Activated naive CD8-positive, alpha-beta T cell treated with anti-CD3 and anti-CD28 coated beads for 36 hours (primary cell): ENCODE measurements around the gene ANKRD13D. TPM values are rescaled to one million over a fixed set of nuclear protein-coding genes. Genes with fewer than 3 reads are reported as not detected.
"Not testable (repeated sequence)": the region's sequence is repeated elsewhere in the genome, so short reads cannot be mapped to it uniquely, and the experiment has no call there.

Source experiments
- DNase-seq: peaks from one replicate; pipeline ENCODE4 v3.0.0; 2021
- H3K27ac Mint-ChIP-seq: one replicate; pipeline ENCODE4 v1.8.0; 2022; ENCODE audit warnings: mild to moderate bottlenecking, moderate library complexity, mixed read lengths
- H3K27me3 Mint-ChIP-seq: one replicate; pipeline ENCODE4 v1.8.0; 2022; ENCODE audit warnings: mild to moderate bottlenecking, mixed read lengths
- H3K36me3 Mint-ChIP-seq: one replicate; pipeline ENCODE4 v1.8.0; 2021; ENCODE audit warnings: mild to moderate bottlenecking, mixed read lengths
- H3K4me1 Mint-ChIP-seq: one replicate; pipeline ENCODE4 v1.8.0; 2021; ENCODE audit warnings: mixed read lengths
- H3K4me3 Mint-ChIP-seq: one replicate; pipeline ENCODE4 v1.8.0; 2022; ENCODE audit warnings: mild to moderate bottlenecking, moderate library complexity, mixed read lengths
- H3K9me3 Mint-ChIP-seq: one replicate; pipeline ENCODE4 v1.8.0; 2022; ENCODE audit warnings: mixed read lengths
- total RNA-seq, 2 experiments: library from RNA; stranded (reverse); gene quantifications; one replicate each; pipeline ENCODE4 v1.2.3, GENCODE V29; 2021

Gene ANKRD13D
- total RNA-seq, 2 experiments from 2014 or later, result 52.0 to 55.7 TPM

GRCh38 chr11:67309661-67310061, 20.6 kb downstream of the ANKRD13D start:
- Mint-ChIP-seq H3K27me3 (no peaks in the 10 kb centered on the region), H3K27ac (no peak overlapping the region), H3K4me1 (peaks cover 13% of the 10 kb centered on the region), H3K9me3 (no peaks in the 10 kb centered on the region), H3K36me3 (no peaks in the 10 kb centered on the region), H3K4me3 (no peak overlapping the region)
- DNase-seq, result no peak

DNA sequence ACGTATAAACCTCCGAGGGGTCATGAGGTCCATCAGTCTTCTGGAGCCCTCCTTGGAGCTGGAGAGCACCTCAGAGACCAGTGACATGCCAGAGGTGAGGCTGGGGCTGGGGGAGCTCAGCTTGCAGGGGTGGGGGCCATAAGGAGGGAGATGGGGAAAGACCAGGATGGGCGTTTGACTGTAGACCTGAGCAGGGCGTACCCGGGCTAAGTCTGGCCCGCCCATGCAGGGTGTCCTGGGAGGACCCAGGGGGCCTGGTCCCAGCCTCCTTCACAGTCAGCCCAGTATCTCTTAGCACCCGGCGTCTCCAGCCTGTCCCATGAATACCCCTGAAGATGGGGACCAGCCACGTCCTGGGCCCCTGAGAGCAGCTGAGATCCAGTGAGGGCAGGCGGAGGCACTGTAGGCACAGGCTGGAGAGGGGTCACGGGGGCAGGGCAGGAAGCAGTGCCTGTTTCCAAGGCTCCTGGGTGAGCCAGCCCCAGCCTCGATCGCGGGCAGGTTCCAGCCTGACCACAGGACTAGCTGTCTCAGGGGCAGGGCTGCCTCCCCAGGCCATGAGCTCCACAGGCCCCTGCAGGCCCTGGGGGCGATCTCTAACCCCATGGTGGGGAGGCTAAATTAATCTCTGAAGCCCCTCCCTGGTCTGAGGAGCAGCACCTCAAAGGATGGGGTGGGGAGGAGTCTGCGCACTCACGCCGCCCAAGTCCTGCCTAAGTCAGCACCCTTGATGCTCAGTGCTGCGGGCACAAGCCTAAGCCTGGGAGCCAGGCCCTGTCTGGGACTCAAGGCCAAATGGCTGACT, 21.3 kb downstream of the ANKRD13D start:
- H3K36me3 Mint-ChIP-seq, result no peaks in the 10 kb centered on the region
- no peaks in the 10 kb centered on the region for H3K9me3 Mint-ChIP-seq
- no peaks in the 10 kb centered on the region for H3K27me3 Mint-ChIP-seq
- no peak overlapping the region for H3K27ac Mint-ChIP-seq
- no peak for DNase-seq
- H3K4me3 Mint-ChIP-seq, result no peak overlapping the region
- H3K4me1 Mint-ChIP-seq, result peaks cover 13% of the 10 kb centered on the region

DNA sequence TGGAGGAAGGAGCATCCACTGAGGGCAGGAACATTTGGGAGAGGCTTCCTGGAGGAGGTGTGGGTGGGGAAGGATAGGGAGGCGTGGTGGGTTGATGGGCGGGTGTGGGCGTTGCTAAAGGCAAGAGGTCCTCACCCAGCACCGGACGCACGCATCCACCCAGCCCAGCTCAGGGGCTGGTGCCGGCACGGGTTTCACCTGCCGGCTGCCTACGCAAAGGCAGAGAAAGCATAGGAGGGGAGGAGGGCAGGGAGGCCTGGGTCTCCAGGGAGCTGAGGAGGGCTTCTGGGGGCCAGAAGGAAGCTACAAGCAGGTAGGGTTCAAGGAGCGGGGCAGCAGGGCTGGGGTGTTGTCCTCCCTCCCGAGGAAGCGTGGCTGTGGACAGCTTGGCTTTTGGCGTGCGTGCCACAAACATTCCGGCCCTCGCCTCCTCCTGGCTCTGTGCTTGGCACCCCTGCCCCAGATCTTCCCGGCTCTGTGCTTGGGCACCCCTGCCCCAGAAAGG, 22.0 kb downstream of the ANKRD13D start:
- H3K4me1 Mint-ChIP-seq, result peaks cover 15% of the 10 kb centered on the region
- no peaks in the 10 kb centered on the region for H3K27me3 Mint-ChIP-seq
- H3K36me3 Mint-ChIP-seq, result no peaks in the 10 kb centered on the region
- H3K9me3 Mint-ChIP-seq, result no peaks in the 10 kb centered on the region
- no peak for DNase-seq
- H3K4me3 Mint-ChIP-seq, result no peak overlapping the region
- no peak overlapping the region for H3K27ac Mint-ChIP-seq

DNA sequence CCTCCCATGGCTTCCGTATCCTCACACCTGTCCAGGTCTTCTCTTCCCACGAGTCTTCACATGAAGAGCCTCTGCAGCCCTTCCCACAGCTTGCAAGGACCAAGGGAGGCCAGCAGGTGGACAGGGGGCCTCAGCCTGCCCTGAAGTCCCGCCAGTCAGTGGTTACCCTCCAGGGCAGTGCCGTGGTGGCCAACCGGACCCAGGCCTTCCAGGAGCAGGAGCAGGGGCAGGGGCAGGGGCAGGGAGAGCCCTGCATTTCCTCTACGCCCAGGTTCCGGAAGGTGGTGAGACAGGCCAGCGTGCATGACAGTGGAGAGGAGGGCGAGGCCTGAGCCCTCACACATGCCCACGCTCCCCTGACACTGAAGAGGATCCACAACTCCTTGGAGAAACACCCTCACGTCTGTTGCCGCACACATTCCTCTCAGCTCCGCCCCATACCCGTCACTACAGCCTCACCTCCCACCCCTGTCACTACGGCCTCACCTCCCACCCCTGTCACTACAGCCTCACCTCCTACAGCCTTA, 22.5 kb downstream of the ANKRD13D start:
- Mint-ChIP-seq H3K27me3 (no peaks in the 10 kb centered on the region), H3K4me3 (no peak overlapping the region), H3K9me3 (no peaks in the 10 kb centered on the region), H3K4me1 (peaks cover 15% of the 10 kb centered on the region), H3K27ac (no peak overlapping the region), H3K36me3 (no peaks in the 10 kb centered on the region)
- no peak for DNase-seq

- Mint-ChIP-seq H3K27ac (peak overlapping the region; percentile 61), H3K4me1 (peaks cover 15% of the 10 kb centered on the region), H3K4me3 (no peak overlapping the region), H3K9me3 (no peaks in the 10 kb centered on the region), H3K36me3 (no peaks in the 10 kb centered on the region), H3K27me3 (no peaks in the 10 kb centered on the region)
- DNase-seq, result no peak
Measured at GRCh38 chr11:67312187-67313021, 23.3 kb downstream of the ANKRD13D start.

DNA sequence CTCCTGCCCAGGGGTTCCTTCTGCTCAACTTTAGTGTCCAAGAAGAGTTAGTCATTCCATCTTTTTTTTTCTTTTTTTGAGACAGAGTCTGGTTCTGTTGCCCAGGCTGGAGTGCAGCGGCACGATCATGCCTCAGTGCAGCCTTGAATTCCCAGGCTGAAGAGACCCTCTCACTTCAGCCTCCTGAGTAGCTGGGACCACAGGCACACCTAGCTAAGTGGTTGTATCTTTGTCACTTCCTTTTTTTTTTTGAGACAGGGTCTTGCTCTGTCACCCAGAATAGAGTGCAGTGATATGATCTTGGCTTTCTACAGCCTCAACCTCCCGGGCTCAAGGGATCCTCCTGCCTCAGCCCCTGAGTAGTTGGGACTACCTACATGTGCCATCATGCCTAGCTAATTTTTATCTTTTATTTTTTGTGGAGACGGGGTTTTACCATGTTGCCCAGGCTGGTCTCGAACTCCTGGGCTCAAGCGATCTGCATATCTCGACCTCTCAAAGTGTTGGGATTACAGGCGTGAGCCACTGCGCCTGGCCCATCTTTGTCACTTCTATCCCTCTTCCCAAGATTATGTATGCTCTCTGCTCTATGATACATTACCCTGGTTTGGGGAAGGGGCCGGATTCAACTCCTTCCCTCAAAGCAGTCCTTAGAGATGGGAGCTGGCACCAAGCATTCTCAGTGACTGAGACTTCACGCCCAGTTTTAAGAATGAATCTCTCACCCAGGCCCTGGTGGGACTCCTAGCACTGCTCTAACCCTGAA, 24.2 kb downstream of the ANKRD13D start:
- no peak for DNase-seq
- Mint-ChIP-seq H3K27me3 (no peaks in the 10 kb centered on the region), H3K4me1 (peaks cover 20% of the 10 kb centered on the region), H3K4me3 (no peak overlapping the region), H3K36me3 (no peaks in the 10 kb centered on the region), H3K27ac (peak overlapping the region; percentile 66), H3K9me3 (no peaks in the 10 kb centered on the region)

- H3K27me3 Mint-ChIP-seq, result peaks cover 6% of the 10 kb centered on the region
- no peak overlapping the region for H3K27ac Mint-ChIP-seq
- H3K36me3 Mint-ChIP-seq, result no peaks in the 10 kb centered on the region
- no peaks in the 10 kb centered on the region for H3K9me3 Mint-ChIP-seq
- no peak for DNase-seq
- H3K4me1 Mint-ChIP-seq, result peaks cover 28% of the 10 kb centered on the region
- H3K4me3 Mint-ChIP-seq, result no peak overlapping the region
Measured at GRCh38 chr11:67314218-67314617, 25.1 kb downstream of the ANKRD13D start.

GRCh38 chr11:67315325-67315909, 26.3 kb downstream of the ANKRD13D start:
- H3K27ac Mint-ChIP-seq, result no peak overlapping the region
- H3K4me3 Mint-ChIP-seq, result no peak overlapping the region
- H3K36me3 Mint-ChIP-seq, result no peaks in the 10 kb centered on the region
- H3K9me3 Mint-ChIP-seq, result no peaks in the 10 kb centered on the region
- H3K4me1 Mint-ChIP-seq, result peaks cover 31% of the 10 kb centered on the region
- H3K27me3 Mint-ChIP-seq, result peaks cover 6% of the 10 kb centered on the region
- no peak for DNase-seq

- Mint-ChIP-seq H3K27ac (peak overlapping the region; percentile 95), H3K4me3 (peak overlapping the region; percentile 95), H3K9me3 (no peaks in the 10 kb centered on the region), H3K36me3 (no peaks in the 10 kb centered on the region), H3K4me1 (peaks cover 31% of the 10 kb centered on the region), H3K27me3 (peaks cover 6% of the 10 kb centered on the region)
- no peak for DNase-seq
Measured at GRCh38 chr11:67316882-67317204, 27.7 kb downstream of the ANKRD13D start.

GRCh38 chr11:67317205-67317887, 28.2 kb downstream of the ANKRD13D start:
- peak overlapping the region; percentile 95 for H3K27ac Mint-ChIP-seq
- no peaks in the 10 kb centered on the region for H3K9me3 Mint-ChIP-seq
- no peaks in the 10 kb centered on the region for H3K36me3 Mint-ChIP-seq
- peaks cover 30% of the 10 kb centered on the region for H3K4me1 Mint-ChIP-seq
- peak; percentile 97 for DNase-seq
- H3K4me3 Mint-ChIP-seq, result peak overlapping the region; percentile 95
- peaks cover 6% of the 10 kb centered on the region for H3K27me3 Mint-ChIP-seq

DNA sequence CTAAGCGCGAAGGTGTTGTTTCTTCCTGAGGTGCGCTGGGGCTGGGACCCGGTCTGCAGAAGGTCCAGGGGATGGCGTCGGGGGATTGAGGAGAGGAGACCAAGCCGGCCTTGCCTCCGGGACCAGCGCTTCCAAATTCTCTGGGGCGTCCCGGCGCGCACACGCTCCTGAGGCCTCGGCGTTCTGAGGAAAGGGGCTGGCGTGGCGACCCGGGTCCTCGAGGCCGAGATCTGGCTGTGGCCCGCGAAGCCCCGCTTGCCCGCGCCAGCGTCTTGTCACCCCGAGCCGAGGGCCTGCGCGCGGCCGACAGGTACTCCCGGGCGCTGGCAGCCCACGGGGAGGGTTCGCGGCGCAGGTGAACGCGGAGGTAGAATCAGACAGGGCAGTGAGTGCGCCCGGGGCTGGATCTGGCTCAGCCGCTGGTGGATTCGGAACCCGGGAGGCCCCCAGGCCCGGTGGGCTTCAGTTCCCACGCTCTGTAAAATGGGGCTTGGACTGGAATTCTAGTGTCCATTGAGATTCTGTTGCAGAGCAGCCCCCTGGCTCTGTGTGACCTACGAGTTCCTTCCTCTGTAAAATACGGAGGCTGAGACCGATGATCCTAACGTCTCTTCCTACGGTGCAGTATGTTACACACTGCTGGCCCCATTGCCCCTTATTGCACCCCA, 28.9 kb downstream of the ANKRD13D start:
- peaks cover 25% of the 10 kb centered on the region for H3K4me1 Mint-ChIP-seq
- H3K36me3 Mint-ChIP-seq, result no peaks in the 10 kb centered on the region
- DNase-seq, result no peak
- H3K9me3 Mint-ChIP-seq, result no peaks in the 10 kb centered on the region
- peaks cover 6% of the 10 kb centered on the region for H3K27me3 Mint-ChIP-seq
- peak overlapping the region; percentile 95 for H3K27ac Mint-ChIP-seq
- peak overlapping the region; percentile 95 for H3K4me3 Mint-ChIP-seq

GRCh38 chr11:67318876-67319275, 29.8 kb downstream of the ANKRD13D start:
- H3K9me3 Mint-ChIP-seq, DNase-seq, H3K27me3 Mint-ChIP-seq, H3K27ac Mint-ChIP-seq, H3K36me3 Mint-ChIP-seq: not testable (repeated sequence)
- peaks cover 18% of the 10 kb centered on the region for H3K4me1 Mint-ChIP-seq
- H3K4me3 Mint-ChIP-seq, result peak overlapping the region; percentile 95

DNA sequence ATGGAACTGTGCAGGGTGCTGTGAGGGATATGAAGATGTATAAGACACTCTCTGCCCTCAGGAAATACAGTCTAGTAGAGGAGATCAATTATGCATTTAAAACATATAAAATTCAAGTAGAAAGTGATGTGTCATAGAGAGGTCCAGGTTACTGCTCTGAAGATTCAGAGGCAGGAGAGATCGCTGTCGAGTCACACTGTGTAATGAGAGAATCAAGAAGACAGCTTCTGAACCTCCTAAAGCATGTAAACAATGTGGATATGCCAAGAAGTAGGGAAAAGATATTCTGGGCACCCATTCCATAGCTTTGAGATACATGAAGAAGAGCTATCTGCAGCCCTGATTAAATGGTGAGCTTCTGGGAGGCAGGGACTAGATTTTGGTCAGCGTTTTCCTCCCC, 30.9 kb downstream of the ANKRD13D start:
- Mint-ChIP-seq H3K36me3 (no peaks in the 10 kb centered on the region), H3K9me3 (no peaks in the 10 kb centered on the region), H3K4me3 (no peak overlapping the region), H3K27ac (no peak overlapping the region), H3K27me3 (peaks cover 6% of the 10 kb centered on the region), H3K4me1 (peaks cover 18% of the 10 kb centered on the region)
- DNase-seq, result no peak

DNA sequence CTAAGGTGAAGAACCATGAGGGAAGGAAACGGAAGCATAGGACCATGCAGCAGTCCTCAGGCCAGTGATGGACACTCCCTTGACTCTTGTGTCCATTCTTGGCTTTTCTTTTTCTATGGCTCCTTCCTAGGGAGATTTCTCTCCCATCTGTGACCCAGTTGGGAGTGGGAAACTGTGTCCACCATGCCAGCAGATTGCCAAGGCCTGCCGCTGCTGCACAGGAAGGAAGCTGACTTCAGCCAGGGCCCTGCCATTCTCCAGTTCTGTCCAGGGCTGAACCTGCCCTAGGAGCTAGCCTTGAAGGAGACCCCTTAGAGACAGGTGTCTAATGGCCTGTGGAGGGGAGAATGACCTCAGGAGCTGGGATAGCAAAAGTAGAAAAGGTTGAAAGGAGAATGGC, 31.6 kb downstream of the ANKRD13D start:
- H3K27me3 Mint-ChIP-seq, result peaks cover 6% of the 10 kb centered on the region
- no peaks in the 10 kb centered on the region for H3K36me3 Mint-ChIP-seq
- H3K4me3 Mint-ChIP-seq, result no peak overlapping the region
- peaks cover 18% of the 10 kb centered on the region for H3K4me1 Mint-ChIP-seq
- no peak overlapping the region for H3K27ac Mint-ChIP-seq
- no peak for DNase-seq
- no peaks in the 10 kb centered on the region for H3K9me3 Mint-ChIP-seq
